GM21381 (cell line): ENCODE results near the gene AEN.

Experiments
- ATAC-seq: cut with Tn5 transposase; IDR thresholded peaks from one replicate; pipeline ENCODE4 v1.9.1; 2021; ENCODE audit warnings: mild to moderate bottlenecking, moderate library complexity; ENCODE audit not compliant: unreplicated experiment

Gene AEN, protein sequence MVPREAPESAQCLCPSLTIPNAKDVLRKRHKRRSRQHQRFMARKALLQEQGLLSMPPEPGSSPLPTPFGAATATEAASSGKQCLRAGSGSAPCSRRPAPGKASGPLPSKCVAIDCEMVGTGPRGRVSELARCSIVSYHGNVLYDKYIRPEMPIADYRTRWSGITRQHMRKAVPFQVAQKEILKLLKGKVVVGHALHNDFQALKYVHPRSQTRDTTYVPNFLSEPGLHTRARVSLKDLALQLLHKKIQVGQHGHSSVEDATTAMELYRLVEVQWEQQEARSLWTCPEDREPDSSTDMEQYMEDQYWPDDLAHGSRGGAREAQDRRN

DNA sequence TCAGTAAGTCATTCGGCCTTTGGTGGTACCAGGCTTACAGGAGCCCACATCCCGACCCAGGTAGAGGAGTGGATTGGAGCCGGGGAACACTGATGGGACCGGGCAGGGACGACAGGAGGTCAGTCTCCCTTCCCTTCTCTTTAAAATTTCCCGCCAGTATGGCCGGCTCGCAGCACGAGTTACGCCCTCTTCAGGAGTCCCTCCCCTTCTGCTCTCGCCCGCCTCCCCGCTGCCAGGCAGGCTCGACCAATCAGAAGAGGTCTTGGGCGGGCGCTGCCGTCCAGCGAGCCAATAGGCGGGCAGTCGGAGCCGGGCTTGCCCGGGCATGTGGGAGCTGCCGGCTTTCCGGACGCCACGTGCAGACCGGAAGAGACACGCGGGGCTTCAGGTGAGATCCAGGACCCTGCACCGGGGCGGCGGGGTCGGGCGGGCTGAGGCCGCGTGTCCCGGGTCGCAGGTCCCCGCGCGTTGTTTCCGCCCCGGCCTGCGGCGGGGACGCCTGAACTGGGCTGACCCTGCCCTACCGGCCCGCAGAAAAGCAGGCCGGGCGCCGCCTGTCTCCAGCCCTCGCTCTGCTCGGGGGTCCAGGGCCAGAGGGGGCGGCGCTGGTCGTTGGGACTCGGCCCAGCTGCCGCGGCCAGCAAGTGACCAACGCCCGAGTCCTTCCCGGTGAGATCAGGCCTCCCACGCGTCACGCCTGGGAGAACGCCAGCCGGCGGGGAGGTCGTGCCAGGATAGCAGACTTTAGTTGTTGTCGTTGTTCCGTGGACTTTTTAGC, at the start of gene AEN:
Gene AEN, plus strand, starts transcription at position 346 of the 778 bp plus-strand sequence. CDS start 4,870 bp downstream, outside the sequence.
- ATAC-seq, result peak; percentile 92

DNA sequence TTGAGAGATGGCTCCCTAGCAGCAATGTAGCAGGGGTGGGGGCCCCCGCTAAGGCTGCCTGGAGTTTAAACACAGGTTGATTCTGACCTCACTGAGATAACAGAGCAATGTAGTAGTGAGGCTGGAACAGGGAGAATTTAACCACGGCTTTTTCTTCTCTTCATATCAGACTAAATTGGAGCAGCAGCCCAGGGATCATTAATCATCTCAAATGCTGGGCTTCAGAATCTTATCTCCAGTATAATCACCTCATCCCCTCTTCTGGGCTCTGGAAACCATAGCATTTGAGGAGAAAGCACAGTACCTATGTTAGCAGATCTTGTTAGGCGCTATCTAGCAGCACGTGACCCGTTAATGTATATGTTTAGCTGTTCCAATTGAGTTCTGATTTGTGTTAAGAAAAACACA, 49.3 kb upstream of the AEN start:
- ATAC-seq, result no peak

DNA sequence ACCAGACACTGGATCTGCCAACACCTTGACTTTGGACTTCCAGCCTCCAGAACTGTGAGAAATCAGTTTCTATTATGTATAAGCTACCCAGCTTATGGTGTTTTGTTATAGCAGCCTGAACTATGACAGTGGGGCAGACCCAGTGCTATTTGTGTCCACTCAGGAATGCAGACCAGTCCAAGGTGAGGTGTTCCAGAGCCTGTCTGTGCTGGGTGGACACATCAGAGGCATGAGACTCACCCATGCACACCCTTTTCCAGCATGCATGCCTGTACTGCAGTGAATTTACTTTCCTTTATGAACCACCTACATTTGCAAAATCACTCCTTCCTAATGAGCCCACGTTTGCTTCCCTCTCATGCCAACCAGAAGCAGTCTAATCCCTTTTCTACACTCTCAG, 47.1 kb upstream of the AEN start:
- ATAC-seq, result no peak

DNA sequence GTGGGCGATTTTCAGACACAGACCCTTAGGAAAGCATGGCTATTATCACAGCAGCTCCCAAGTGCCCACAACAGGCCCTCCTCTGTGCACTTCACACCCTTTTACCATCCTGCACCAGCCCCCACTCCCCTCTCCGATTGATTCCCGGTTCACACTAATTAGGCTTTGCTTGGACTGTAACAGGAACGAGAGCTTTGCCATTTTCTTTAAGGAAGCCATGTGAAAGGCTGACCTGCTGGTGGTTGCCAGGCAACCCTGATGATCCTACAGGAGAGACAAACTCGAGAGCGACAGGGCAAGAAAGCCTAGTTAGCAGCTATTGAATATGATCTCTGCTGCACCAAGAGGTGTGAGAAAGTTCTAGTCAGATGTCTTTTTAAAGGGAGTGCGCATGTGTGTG, 46.5 kb upstream of the AEN start:
- no peak for ATAC-seq

DNA sequence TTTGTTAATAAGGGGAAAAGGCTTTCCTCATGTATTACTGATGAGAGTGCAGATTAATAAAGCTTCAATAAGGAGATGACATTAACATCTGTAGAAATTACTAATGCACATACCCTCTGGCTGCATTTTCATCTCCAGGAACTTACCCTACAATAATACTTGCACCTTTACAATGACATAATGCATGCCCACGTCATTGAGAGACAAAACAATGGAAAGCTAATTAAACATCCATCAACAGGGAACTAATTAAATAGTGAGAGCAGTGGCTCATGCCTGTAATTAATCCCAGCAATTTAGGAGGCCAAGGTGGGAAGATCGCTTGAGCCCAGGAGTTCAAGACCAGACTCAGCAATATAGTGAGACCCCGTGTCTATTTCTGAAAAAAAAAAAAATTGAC, 41.8 kb upstream of the AEN start:
- no peak for ATAC-seq

DNA sequence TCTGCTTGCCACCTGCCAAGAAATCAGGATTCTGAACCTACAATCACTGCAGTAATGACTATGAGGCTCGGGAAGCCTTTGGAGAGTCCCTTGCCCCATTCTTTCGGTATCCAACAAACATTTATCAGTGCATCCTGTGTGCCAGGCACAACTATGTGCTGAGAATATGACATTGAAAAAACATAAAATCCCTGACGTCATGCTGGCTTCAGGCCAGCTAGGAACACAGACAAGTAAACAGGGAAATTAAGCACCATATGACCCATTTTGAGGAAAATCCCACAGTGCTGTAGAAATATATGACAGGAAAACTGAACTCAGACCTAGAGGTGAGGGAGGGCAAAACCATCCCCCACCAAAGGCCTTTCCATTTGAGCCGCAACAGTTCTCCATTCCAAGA, 40.6 kb upstream of the AEN start:
- no peak for ATAC-seq

DNA sequence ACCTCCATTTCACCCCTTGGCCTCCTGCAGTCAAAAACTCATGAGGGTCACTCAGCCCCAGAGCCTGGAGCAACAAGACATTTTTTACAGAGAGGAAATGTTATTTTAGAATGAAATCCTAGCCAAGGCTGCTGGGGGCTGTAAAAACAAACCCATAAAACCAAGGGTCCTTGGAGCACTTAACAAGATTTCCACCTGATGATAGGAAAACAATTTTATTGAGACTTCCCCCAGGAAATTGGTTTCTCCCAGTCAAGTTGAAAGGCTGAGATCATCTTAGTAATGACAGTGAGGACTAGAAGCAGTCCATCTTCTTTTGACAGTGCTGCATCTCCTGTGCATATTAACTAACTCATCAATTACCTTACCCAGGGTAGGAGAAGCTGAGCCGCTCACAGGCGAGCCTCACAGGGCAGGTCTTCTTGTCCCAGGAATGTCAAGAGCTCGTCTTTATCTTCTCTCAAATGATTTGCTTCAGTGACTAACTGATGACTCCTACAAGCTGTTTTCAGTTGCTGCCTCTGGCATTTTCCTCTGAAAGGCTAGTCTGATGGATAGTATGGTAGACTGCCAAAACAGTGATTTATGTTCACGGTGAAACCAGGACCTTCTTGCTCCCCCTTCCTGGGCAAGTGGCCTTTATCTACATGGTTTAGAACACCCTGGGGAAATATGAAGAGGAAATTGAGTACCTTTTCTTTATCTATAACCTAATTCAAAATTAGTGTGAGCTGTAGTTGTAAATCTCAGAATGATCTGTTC, 34.6 kb upstream of the AEN start:
- ATAC-seq, result no peak

DNA sequence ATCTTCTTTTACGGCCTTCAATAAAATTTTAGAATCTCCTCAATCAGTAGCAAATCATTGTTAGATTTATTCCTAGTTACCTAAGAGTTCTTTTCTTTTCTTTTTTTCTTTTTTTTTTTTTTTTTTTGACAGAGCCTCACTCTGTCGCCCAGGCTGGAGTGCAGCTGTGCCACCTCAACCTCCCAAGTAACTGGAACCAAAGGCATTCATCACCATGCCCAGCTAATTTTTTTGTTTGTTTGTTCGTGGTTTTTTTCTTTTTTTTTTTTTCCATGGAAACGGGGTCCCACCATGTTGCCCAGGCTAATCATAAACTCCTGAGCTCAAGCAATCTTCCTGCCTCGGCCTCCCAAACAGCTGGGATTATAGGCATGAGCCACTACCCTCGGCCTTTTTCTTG, 30.4 kb upstream of the AEN start:
- ATAC-seq, result no peak

DNA sequence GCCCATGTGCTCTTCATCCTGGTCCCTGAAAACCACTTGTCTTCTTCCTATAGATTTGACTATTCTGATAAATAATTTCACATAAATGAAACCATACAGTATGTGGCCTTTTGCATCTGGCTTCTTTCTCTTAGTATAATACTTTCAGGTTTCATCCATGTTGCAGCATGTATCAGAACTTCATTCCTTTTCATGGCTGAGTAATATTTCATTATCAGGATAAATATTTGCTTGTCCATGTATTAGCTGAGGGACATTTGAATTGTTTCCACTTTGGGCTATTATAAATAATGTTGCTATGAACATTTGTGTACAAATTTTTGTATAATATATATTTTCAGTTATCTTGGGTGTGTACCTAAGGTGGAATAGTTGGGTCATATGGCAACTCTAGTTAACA, 29.8 kb upstream of the AEN start:
- ATAC-seq, result no peak

DNA sequence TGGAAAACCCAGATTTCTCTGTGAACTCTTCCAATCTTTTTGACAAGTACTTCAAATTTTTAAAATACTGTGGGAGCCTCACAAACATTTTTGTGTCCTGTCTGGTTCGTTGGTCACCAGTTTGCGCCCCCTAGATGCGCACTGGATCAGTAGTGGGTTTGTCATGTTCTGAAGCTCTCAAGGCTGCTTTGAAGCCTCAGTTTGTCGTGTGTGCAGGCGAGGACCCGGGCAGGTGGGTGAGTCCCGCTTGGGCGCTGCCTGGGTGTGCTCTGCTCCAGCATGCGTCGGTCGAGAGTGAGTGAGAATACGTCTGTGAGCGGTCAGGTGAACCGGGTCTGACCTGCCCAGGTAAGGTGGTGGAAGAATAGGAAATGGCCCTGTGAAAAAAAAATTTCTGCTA, 17.3 kb upstream of the AEN start:
- no peak for ATAC-seq

DNA sequence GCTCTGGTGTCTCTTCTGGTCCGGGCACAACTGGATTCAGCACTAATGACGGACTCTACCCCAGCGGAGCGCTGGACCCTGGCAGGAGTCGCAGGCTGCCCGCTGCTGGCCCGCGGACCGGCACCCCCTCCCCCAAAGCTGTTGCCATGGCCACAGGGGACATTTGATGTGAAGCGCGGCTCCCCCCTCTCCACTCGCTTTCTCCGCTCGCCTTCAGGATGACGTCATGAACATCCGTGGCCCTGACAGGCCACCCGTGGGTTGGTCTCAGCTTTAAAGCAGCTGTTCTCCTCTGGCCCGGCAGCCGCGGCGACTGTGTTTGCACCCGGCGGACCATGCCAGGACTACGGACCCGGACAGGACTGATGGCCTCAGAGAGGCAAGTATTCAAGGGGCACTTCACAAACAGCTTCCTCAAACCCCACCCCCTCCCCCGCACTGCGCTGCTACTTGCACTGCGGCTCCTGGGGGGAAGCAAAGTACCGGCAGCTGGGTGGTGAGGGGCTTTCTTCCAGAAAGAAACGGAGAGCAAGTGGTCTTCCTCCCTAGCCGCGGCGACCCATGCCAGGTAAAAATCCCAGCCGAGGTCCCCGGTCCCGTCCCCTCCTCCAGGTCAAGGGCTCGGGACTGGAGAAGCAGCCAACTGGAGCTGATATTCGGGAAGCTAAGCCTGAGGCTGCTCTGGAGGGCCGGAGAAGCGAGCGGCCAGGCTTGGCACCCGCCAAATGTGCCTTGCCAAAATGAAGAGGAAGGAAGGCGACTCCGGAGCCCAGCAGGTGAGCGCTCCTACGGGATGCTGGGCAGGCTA, 16.6 kb upstream of the AEN start:
- no peak for ATAC-seq

DNA sequence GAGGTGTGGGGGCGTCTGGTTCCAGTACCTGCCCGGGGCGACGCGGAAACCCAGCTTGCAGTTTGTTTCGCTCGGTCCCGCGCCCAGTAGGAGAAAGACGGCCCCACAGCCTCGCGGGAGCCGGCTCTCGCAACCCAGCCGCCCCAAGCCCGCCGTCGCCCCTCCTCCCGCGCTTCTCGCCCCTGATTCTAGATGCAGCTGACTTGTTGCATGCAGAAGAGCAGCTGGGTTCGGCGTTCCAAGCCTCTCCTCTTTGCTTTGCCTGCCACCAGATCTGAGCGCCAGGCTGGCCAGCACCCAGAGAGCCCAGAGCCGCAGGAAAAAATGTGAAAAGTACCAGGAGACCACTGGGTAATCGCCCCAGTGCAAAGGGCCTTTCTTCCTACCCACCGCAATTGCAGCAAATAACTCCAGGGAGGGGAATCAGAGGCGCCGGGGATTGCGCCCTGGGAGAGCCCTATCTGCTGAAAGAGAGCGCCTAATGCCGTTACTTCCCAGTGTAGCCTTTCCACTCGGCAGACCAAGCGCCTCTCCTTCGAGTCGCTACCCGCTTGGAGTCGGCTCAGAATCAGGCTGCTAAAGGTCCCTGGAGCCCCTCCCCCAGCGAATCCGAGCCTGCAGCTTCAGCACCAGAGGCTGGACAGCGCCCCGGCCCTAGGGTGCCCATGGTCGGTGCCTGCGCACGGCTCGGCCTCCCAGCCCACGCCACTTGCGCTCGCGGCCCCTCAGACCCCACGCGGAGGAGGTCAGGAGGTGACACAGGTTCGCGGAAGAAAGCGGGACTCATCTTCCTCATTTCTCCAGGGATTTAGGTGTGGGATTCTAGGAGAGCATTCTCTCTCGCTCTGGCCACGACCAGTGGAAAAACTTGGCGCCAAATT, 15.7 kb upstream of the AEN start:
- ATAC-seq, result no peak

DNA sequence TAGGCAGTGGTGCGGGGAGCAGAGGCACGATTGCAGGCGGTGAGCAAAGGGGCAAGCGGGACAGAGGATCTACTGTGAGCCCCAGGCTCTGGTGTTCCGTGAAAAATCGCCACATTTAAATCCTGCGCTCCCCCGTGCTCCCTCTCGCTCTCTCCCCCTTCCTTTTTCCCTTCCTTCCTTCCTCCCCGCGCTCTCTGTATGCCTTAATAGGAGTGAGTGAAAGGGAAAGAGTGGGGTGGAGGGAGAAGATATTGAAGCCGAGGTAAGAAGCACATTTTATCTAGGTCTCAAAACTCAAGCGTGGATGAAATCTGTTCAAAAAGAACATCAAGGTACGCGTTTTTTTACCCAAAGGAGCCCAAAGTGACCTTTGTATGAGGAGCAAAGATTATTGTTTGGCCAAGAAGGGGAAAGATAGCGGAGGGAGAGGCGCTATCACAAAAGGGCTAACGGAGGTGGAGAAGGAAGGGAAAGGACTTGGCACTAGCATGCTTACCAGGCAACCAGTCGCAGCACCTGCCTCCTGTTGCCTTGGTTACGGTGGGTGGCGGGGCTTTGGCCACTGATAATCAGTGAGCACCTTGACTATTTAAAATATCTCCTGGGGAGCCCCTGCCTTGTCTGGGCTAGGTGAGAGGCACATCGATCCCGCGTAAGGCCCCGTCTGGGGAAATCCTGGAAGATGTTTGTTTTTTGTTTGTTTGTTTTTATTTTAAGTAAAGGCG, 14.9 kb upstream of the AEN start:
- ATAC-seq, result no peak

DNA sequence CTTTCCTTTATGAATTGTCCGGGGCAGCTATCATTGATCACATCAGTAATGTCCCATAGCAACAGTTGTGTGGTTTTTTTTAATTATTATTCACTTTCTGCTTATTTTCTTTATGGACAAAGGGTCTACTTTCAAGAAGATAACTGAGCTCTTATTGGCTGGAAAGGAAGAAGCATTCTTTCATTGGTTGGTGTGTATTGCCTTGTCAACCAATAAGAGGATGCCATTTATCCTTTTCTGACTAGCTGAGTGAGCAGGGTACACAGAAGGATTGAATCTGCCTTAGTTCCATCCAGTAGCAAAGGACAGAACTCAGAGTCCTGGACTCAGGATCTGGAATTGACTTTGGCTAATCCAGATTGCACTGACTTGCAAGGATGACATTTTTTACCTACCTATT, 13.2 kb upstream of the AEN start:
- no peak for ATAC-seq

DNA sequence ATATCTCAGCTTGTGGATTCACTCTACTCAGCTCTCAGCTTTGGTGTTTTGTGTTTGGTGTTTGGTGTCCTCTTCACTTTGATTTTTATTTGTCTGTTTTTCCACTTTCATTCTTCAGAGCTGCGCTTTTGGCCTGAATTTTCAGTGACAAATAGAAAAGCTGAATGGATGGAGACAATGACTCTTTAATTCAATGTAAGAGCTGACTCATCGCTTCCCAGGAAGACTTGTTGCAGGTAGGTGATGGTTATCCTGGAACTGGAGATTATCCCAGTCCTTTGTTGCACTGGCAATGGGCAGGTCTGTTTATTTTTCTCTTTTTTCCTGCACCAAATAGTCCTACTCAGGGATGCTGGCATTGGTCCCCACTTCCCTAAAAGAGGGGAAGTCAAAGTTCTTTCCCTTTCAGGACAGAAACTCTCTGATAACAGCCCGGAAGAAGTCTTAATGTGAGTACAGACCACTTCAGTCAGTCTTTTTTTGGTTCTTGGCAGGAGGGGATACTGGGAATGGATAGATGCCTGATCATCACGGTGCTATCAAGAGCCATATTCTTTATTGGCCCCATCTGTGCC, 12.4 kb upstream of the AEN start:
- ATAC-seq, result no peak

DNA sequence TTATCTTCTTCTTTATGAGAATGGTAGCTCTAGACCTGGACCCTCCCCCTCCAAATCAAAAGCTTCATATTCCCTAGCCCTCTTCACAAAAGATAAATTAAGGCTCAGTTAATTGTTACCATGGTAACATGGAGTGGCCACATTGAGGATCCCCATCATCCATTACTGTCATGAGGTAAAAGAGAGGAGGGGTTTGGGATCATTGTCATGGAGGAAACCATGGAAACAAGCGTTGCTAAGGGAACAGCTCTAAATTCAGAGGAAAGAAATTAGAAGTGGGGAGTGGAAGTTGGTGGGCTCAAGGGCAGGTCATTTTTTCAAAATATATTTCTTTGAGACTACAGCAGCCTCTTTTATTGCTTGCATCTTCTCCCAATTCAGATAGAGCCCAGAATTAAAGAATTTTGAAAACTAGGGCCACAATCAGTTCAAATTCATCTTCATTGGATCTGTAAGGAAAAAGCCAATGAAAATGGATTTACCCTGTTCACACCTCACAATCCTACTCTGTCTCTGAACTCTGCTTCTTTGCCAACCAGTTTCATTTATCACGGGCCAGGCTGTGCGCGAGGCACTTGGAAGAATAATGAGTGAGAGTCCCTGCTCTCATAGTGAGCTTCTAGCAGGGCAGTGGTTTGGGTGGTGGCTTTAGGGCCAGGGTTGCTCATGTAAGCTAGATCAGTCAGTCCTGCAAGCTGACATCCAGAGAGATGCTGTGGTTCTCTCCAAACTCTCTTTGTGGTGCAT, 11.6 kb upstream of the AEN start:
- ATAC-seq, result no peak

DNA sequence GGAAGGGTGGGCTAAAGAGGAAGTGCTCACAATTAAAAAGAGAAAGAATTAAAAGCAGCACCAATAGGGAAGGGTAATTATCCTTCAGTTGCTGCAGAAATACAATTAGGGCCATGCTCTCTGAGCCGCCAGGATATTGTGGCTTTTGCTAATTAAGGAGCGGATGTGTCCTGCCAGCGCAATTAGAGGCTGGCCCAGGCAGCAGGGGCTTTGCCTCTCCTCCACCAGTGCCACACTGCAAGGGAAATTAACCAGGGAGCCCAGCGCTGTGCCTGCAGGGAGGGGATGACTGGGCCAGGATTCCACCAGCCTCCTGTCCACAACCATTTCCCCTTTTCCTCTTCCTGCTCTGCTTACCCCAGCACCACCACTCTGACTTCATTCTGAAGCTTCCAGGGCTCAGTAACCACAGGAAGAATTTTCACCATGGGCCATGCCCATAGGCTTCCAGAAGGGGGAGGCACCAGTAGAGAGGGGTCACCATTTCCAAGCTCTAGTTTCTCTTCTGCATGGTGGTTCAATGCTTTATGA, 10.4 kb upstream of the AEN start:
- no peak for ATAC-seq

DNA sequence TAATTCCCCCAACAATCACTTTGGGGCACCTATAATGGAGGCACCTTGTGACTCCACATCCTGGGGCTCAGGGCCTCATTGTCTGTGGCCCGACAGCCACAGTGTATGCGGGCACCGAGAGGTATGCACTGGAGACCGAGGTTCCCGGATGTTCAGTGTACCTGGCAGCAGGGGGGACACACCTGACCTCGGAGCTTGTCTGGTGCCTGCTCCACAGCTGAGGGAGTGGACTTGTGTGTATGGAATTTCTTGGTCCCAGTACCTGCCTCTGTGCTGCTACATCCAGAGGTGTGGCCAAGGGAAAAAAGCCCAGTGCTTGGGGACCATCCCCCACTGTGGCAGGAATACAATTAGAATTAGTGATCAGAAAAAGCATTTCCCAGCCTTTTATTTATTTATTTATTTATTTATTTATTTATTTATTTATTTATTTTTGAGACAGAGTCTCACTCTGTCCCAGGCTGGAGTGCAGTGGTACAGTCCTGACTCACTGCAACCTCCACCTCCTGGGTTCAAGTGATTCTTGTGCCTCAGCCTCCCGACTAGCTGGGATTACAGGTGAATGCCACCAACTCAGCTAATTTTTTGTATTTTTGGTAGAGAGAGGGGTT, 8.8 kb upstream of the AEN start:
- no peak for ATAC-seq
